K562 (cell line): Measurements from ENCODE around the gene DNAJB13.

Experiments used
- CTBP1 ChIP-seq: fragments of 450-650 bp; IDR thresholded peaks from 2 replicates; pipeline ENCODE4 v1.6.1; 2016; ENCODE audit warnings: borderline replicate concordance
- CTCF ChIP-seq, 3 experiments: IDR thresholded peaks in 2 of 3; conservative IDR thresholded peaks in 1 of 3; 2 replicates each; pipeline ENCODE4 v1.5.1; 2011 to 2012; ENCODE audit warnings: low read length in 3 of 3, mild to moderate bottlenecking in 3 of 3, control low read depth in 2 of 3, improper control_type of control experiment in 1 of 3, inconsistent platforms in 1 of 3, low read depth in 1 of 3, mixed read lengths in 1 of 3, moderate library complexity in 1 of 3; ENCODE audit not compliant: insufficient read depth in 2 of 3
- DDX20 ChIP-seq: fragments of 450-650 bp; IDR thresholded peaks from 2 replicates; pipeline ENCODE4 v1.6.1; 2016; ENCODE audit warnings: missing genetic modification characterization, low read depth, mild to moderate bottlenecking, missing compliant biosample characterization, moderate library complexity
- EP300 ChIP-seq: IDR thresholded peaks from 2 replicates; pipeline ENCODE4 v1.6.1; 2012; ENCODE audit warnings: low read length, improper control_type of control experiment
- ESRRA ChIP-seq: fragments of 450-650 bp; IDR thresholded peaks from 2 replicates; pipeline ENCODE4 v1.6.1; 2014; ENCODE audit warnings: low read depth, mild to moderate bottlenecking, moderate library complexity, borderline replicate concordance
- FOXP4 ChIP-seq: sonication (generic); formaldehyde crosslinking; IDR thresholded peaks from 2 replicates; pipeline ENCODE4 v1.8.0; 2022; ENCODE audit warnings: mild to moderate bottlenecking, missing genetic modification reagents, borderline replicate concordance
- KLF1 ChIP-seq: fragments of 450-650 bp; IDR thresholded peaks from 2 replicates; pipeline ENCODE4 v1.6.1; 2016; ENCODE audit warnings: missing genetic modification characterization, missing compliant biosample characterization
- L3MBTL2 ChIP-seq: fragments of 450-650 bp; IDR thresholded peaks from 2 replicates; pipeline ENCODE4 v1.6.1; 2016; ENCODE audit warnings: mild to moderate bottlenecking, moderate library complexity
- POLR2AphosphoS5 ChIP-seq: IDR thresholded peaks from 2 replicates; pipeline ENCODE4 v1.6.1; 2011; ENCODE audit warnings: mild to moderate bottlenecking, low read depth, low read length, moderate library complexity; ENCODE audit not compliant: control insufficient read depth, insufficient read depth
- RFX1 ChIP-seq: fragments of 450-650 bp; IDR thresholded peaks from 2 replicates; pipeline ENCODE4 v1.6.1; 2016; ENCODE audit warnings: mild to moderate bottlenecking, moderate library complexity
- SIN3A ChIP-seq, 2 experiments: fragments of 150-350 bp in 1 of 2; IDR thresholded peaks; 2 replicates each; pipeline ENCODE4 v1.6.1; 2011 to 2016; ENCODE audit warnings: borderline replicate concordance in 2 of 2, low read depth in 2 of 2, low read length in 2 of 2, mild to moderate bottlenecking in 2 of 2, moderate library complexity in 2 of 2; ENCODE audit not compliant: control insufficient read depth in 1 of 2
- ZNF23 ChIP-seq: fragments of 250-450 bp; sonication (Bioruptor Pico); IDR thresholded peaks from 2 replicates; pipeline ENCODE4 v1.4.0; 2020; ENCODE audit warnings: mild to moderate bottlenecking
- ZNF518B ChIP-seq: fragments of 250-450 bp; sonication (Bioruptor Pico); IDR thresholded peaks from 2 replicates; pipeline ENCODE4 v1.5.0; 2021; ENCODE audit warnings: mild to moderate bottlenecking, moderate library complexity

- TF ChIP-seq ESRRA (no peak), SIN3A (IDR thresholded peaks at IDR 0.05; ENCODE audit: borderline replicate concordance in 2 of 2, control insufficient read depth in 1 of 2, low read depth in 2 of 2, low read length in 2 of 2) (no peak), CTCF (IDR thresholded peaks at IDR 0.05 in 2 of 3, conservative IDR thresholded peaks at IDR 0.05 in 1 of 3; ENCODE audit: insufficient read depth in 2 of 3, low read depth in 1 of 3, low read length in 3 of 3) (no peak), ZNF23 (CRISPR knock-in tag) (no peak), DDX20 (tag) (no peak), FOXP4 (CRISPR knock-in tag) (no peak), CTBP1 (no peak), L3MBTL2 (no peak), KLF1 (no peak), RFX1 (no peak), POLR2AphosphoS5 (no peak), EP300 (no peak), ZNF518B (CRISPR knock-in tag) (no peak)
Measured at GRCh38 chr11:73944085-73944484, 6.7 kb upstream of the DNAJB13 start.
